ENCODE data around the gene DEPDC7. TPM values are rescaled to one million over a fixed set of nuclear protein-coding genes. Genes with fewer than 3 reads are reported as not detected.
"Not testable (repeated sequence)": the region's sequence is repeated elsewhere in the genome, so short reads cannot be mapped to it uniquely, and the experiment has no call there.

The DEPDC7 gene
- total RNA-seq (2014; rRNA removed; shearing (Covaris generic)) = 13.6 and 13.8 TPM in 2 replicates

GRCh38 chr11:33015621-33016551, at the start of gene DEPDC7:
Gene DEPDC7, plus strand, starts transcription at chr11:33015878. Its CDS starts 78 bp downstream, at chr11:33015956.
- peak; percentile 86 for DNase-seq (ENCODE audit: low spot score)

- no peak for DNase-seq (ENCODE audit: low spot score)
Observed at GRCh38 chr11:32968541-32968940, 47.1 kb upstream of the DEPDC7 start.

- DNase-seq (ENCODE audit: low spot score) = not testable (repeated sequence)
Observed at GRCh38 chr11:32972233-32972632, 43.4 kb upstream of the DEPDC7 start.

- no peak for DNase-seq (ENCODE audit: low spot score)
Observed at GRCh38 chr11:32972781-32973180, 42.9 kb upstream of the DEPDC7 start.

GRCh38 chr11:32982626-32983025, 33.1 kb upstream of the DEPDC7 start:
- DNase-seq (ENCODE audit: low spot score) = no peak

- no peak for DNase-seq (ENCODE audit: low spot score)
Observed at GRCh38 chr11:32983506-32983905, 32.2 kb upstream of the DEPDC7 start.

- DNase-seq (ENCODE audit: low spot score) = no peak
Observed at GRCh38 chr11:32985600-32985999, 30.1 kb upstream of the DEPDC7 start.

- no peak for DNase-seq (ENCODE audit: low spot score)
Observed at GRCh38 chr11:32987851-32988250, 27.8 kb upstream of the DEPDC7 start.

GRCh38 chr11:32990481-32990880, 25.2 kb upstream of the DEPDC7 start:
- DNase-seq (ENCODE audit: low spot score) = no peak

- DNase-seq (ENCODE audit: low spot score) = no peak
Observed at GRCh38 chr11:32991427-32991826, 24.3 kb upstream of the DEPDC7 start.

- DNase-seq (ENCODE audit: low spot score) = no peak
Observed at GRCh38 chr11:32991898-32992297, 23.8 kb upstream of the DEPDC7 start.

- DNase-seq (ENCODE audit: low spot score) = peak; percentile 59
Observed at GRCh38 chr11:33000181-33000580, 15.5 kb upstream of the DEPDC7 start.

- no peak for DNase-seq (ENCODE audit: low spot score)
Observed at GRCh38 chr11:33001281-33001680, 14.4 kb upstream of the DEPDC7 start.

- no peak for DNase-seq (ENCODE audit: low spot score)
Observed at GRCh38 chr11:33001751-33002542, 13.7 kb upstream of the DEPDC7 start.

GRCh38 chr11:33005175-33005574, 10.5 kb upstream of the DEPDC7 start:
- DNase-seq (ENCODE audit: low spot score) = no peak

GRCh38 chr11:33006010-33006409, 9.7 kb upstream of the DEPDC7 start:
- DNase-seq (ENCODE audit: low spot score) = no peak

GRCh38 chr11:33013755-33014154, 1.9 kb upstream of the DEPDC7 start:
- DNase-seq (ENCODE audit: low spot score) = no peak

GRCh38 chr11:33016654-33017053, 976 bp downstream of the DEPDC7 start:
- DNase-seq (ENCODE audit: low spot score) = peak; percentile 27

GRCh38 chr11:33017478-33017877, 1.8 kb downstream of the DEPDC7 start:
- DNase-seq (ENCODE audit: low spot score) = no peak

GRCh38 chr11:33017965-33018364, 2.3 kb downstream of the DEPDC7 start:
- DNase-seq (ENCODE audit: low spot score) = no peak

GRCh38 chr11:33018840-33019239, 3.2 kb downstream of the DEPDC7 start:
- DNase-seq (ENCODE audit: low spot score) = no peak

GRCh38 chr11:33021501-33021900, 5.8 kb downstream of the DEPDC7 start:
- DNase-seq (ENCODE audit: low spot score) = no peak

GRCh38 chr11:33021937-33022336, 6.3 kb downstream of the DEPDC7 start:
- DNase-seq (ENCODE audit: low spot score) = no peak
